Mesendoderm (in vitro differentiated cells): ENCODE measurements around the gene MPC1.

Experiments
- DNase-seq: peaks from one replicate; pipeline ENCODE4 v3.0.0; 2013
- H2AK5ac ChIP-seq: 2 replicates; pipeline ENCODE4 v1.6.1; 2013; ENCODE audit warnings: low read length, inconsistent platforms
- H2BK120ac ChIP-seq: 2 replicates; pipeline ENCODE4 v1.6.1; 2013; ENCODE audit warnings: low read depth, mild to moderate bottlenecking, low read length, moderate library complexity, mixed read lengths
- H2BK15ac ChIP-seq: replicated peaks from 2 replicates; pipeline ENCODE4 v1.6.1; 2013; ENCODE audit warnings: low read depth, mild to moderate bottlenecking, moderate library complexity
- H2BK5ac ChIP-seq: 2 replicates; pipeline ENCODE4 v1.6.1; 2013; ENCODE audit warnings: low read length, inconsistent platforms
- H3K18ac ChIP-seq: 2 replicates; pipeline ENCODE4 v1.6.1; 2013; ENCODE audit warnings: mild to moderate bottlenecking, low read length, mixed read lengths
- H3K23ac ChIP-seq: one replicate; pipeline ENCODE4 v1.6.1; 2013; ENCODE audit warnings: low read length
- H3K27ac ChIP-seq: 2 replicates; pipeline ENCODE4 v1.5.1; 2013; ENCODE audit warnings: low read depth, mild to moderate bottlenecking, inconsistent platforms, low read length, moderate library complexity
- H3K27me3 ChIP-seq: 2 replicates; pipeline ENCODE4 v1.6.1; 2013; ENCODE audit warnings: low read length, control low read depth, mild to moderate bottlenecking, inconsistent platforms; ENCODE audit not compliant: insufficient read depth, poor library complexity
- H3K36me3 ChIP-seq: 2 replicates; pipeline ENCODE4 v1.6.1; 2013; ENCODE audit warnings: low read length, inconsistent platforms; ENCODE audit not compliant: control insufficient read depth, insufficient read depth
- H3K4ac ChIP-seq: one replicate; pipeline ENCODE4 v1.6.1; 2013; ENCODE audit warnings: low read depth, mild to moderate bottlenecking, low read length, moderate library complexity
- H3K4me1 ChIP-seq: 2 replicates; pipeline ENCODE4 v1.6.1; 2013; ENCODE audit warnings: low read depth, low read length, inconsistent platforms; ENCODE audit not compliant: control insufficient read depth
- H3K4me2 ChIP-seq: 2 replicates; pipeline ENCODE4 v1.6.1; 2013; ENCODE audit warnings: low read length
- H3K4me3 ChIP-seq: 2 replicates; pipeline ENCODE4 v1.5.1; 2013; ENCODE audit warnings: mild to moderate bottlenecking, low read length
- H3K56ac ChIP-seq: one replicate; pipeline ENCODE4 v1.6.1; 2013; ENCODE audit warnings: low read length
- H3K79me1 ChIP-seq: 2 replicates; pipeline ENCODE4 v1.6.1; 2013; ENCODE audit warnings: low read length, inconsistent platforms
- H3K79me2 ChIP-seq: 2 replicates; pipeline ENCODE4 v1.6.1; 2013; ENCODE audit warnings: mild to moderate bottlenecking, low read length; ENCODE audit not compliant: control insufficient read depth, insufficient read depth
- H3K9ac ChIP-seq: 2 replicates; pipeline ENCODE4 v1.6.1; 2013; ENCODE audit warnings: low read length, inconsistent platforms
- H4K5ac ChIP-seq: one replicate; pipeline ENCODE4 v1.6.1; 2013; ENCODE audit warnings: low read length
- H4K8ac ChIP-seq: one replicate; pipeline ENCODE4 v1.6.1; 2013; ENCODE audit warnings: low read depth, mild to moderate bottlenecking, control low read depth, low read length, moderate library complexity
- WGBS: extraction: QIAGEN DNeasy Blood & Tissue Kit; methylation state at CpG from one replicate; pipeline ENCODE4 v1.1.7; 2013; ENCODE audit warnings: low lambda C conversion rate, missing lambda C conversion rate; ENCODE audit not compliant: insufficient coverage; ENCODE audit errors: extremely low coverage; 5-methylcytosine and 5-hydroxymethylcytosine counted together

MPC1 gene

DNA sequence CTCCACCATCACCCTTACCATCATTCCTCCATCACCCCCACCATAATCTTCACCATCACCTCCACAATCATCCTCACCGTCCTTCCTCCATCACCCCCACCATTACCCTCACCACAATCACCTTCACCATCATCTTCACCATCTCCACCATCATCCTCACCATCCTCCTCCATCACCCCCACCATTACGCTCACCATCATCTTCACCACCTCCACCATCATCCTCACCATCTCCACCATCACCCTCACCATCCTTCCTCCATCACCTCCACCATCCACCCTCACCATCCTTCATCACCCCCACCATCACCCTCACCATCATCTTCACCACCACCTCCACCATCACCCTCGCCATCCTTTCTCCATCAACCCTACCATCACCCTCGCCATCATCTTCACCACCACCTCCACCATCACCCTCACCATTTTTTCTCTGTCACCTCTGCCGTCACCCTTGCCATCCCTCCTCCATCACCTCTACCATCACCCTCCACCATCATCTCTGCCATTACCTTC, 33.1 kb upstream of the MPC1 start:
- no peak overlapping the region for H4K5ac ChIP-seq
- no peak overlapping the region for H3K27ac ChIP-seq
- no peak overlapping the region for H3K4me2 ChIP-seq
- no peak overlapping the region for H3K4me3 ChIP-seq
- no peaks in the 10 kb centered on the region for H3K4me1 ChIP-seq
- no peak overlapping the region for H2BK15ac ChIP-seq
- H3K4ac ChIP-seq, result no peak overlapping the region
- no peaks in the 10 kb centered on the region for H3K27me3 ChIP-seq
- no peak overlapping the region for H2BK5ac ChIP-seq
- H2BK120ac ChIP-seq, result no peak overlapping the region
- no peak overlapping the region for H3K9ac ChIP-seq
- peaks cover 2% of the 10 kb centered on the region for H3K36me3 ChIP-seq
- no peaks in the 10 kb centered on the region for H3K79me2 ChIP-seq
- H3K23ac ChIP-seq, result no peak overlapping the region
- no peak overlapping the region for H3K18ac ChIP-seq
- no peak for DNase-seq
- 100% methylated on average over 3 of the region's 5 CpGs for WGBS
- no peak overlapping the region for H2AK5ac ChIP-seq
- no peak overlapping the region for H4K8ac ChIP-seq
- H3K79me1 ChIP-seq, result no peaks in the 10 kb centered on the region
- H3K56ac ChIP-seq, result no peak overlapping the region

DNA sequence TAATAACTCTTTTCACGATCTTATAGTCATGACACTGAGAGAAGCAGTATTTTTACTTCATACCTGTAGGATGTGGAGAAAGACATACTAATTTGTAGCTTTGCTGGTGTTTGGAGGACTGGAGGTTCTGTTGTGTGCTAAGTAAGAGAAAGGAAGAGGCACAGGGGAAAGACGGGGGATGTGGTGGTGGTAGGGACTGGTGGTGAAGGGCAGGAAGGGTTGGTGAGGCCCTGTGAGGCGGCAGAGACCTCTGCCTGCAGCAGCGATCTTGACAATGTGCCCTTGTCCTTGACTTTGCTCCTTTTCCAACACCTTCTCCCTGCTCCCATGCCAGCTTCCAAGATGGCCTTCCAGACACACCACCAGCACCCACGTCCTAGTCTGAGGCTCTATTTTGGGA, 32.6 kb upstream of the MPC1 start:
- Histone ChIP-seq H3K4ac (no peak overlapping the region), H3K79me1 (no peaks in the 10 kb centered on the region), H3K23ac (no peak overlapping the region), H3K56ac (no peak overlapping the region), H3K36me3 (peaks cover 2% of the 10 kb centered on the region), H2AK5ac (no peak overlapping the region), H2BK120ac (no peak overlapping the region), H3K9ac (no peak overlapping the region), H4K5ac (no peak overlapping the region), H3K27me3 (no peaks in the 10 kb centered on the region), H3K18ac (no peak overlapping the region), H3K4me2 (no peak overlapping the region), H2BK5ac (no peak overlapping the region), H3K4me1 (no peaks in the 10 kb centered on the region), H3K79me2 (no peaks in the 10 kb centered on the region), H2BK15ac (no peak overlapping the region), H3K27ac (no peak overlapping the region), H3K4me3 (no peak overlapping the region), H4K8ac (no peak overlapping the region)
- no CpG with 5 or more reads among the region's 5 CpGs for WGBS
- no peak for DNase-seq

DNA sequence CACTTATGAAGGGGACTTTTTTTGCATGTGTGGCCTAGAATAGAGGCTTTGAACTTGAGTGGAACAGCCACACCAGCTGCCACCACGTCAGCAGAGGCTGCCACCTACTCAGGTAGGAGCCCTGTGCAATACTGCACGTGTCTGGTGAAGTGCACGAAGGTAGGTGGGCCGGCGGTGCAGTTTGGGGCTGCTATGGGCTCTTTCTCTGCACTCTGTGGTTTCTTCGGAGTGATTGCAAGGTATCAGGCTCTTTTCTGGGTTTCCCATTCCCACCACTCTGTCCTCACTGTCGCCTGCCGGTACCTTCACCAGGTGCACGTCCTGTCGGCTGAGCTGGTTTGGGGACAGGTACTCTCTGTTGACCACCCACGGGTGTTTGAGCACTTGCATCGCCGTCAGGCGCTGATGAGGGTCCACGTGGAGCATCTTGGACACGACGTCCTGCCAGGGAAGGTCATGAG, 30.8 kb upstream of the MPC1 start:
- Histone ChIP-seq H2BK5ac (no peak overlapping the region), H3K27me3 (no peaks in the 10 kb centered on the region), H3K27ac (no peak overlapping the region), H3K79me1 (no peaks in the 10 kb centered on the region), H2AK5ac (no peak overlapping the region), H3K23ac (no peak overlapping the region), H3K79me2 (no peaks in the 10 kb centered on the region), H3K56ac (no peak overlapping the region), H3K9ac (no peak overlapping the region), H3K4me1 (no peaks in the 10 kb centered on the region), H3K4me3 (no peak overlapping the region), H4K5ac (no peak overlapping the region), H3K18ac (no peak overlapping the region), H3K4ac (no peak overlapping the region), H3K36me3 (no peaks in the 10 kb centered on the region), H4K8ac (no peak overlapping the region), H2BK120ac (no peak overlapping the region), H2BK15ac (no peak overlapping the region), H3K4me2 (no peak overlapping the region)
- WGBS, result no CpG with 5 or more reads among the region's 17 CpGs
- DNase-seq, result no peak

DNA sequence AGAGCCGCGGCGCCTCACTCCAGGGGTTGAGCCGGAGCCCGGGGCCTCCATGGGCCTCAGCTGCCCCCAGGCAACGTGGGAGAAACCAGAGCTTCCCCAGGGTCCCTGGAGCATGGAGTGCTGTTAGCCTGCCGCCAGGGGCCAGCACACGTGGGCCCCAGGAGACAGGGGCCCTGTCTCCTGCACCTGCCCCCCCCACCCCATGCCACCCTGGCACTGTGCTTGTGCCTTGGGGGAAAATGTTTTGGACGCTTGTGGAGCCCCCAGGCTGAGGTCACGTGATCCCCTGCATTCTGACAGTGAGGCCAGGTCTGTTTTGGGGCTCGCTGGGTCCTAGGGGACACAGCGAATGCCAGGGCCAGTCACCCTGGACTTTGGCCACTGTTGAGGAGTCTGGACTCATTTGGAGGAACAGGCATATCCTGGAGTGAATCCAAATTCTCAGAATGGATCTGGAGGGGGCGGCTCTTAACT, 30.2 kb upstream of the MPC1 start:
- Histone ChIP-seq H4K5ac (no peak overlapping the region), H3K36me3 (no peaks in the 10 kb centered on the region), H3K18ac (no peak overlapping the region), H4K8ac (no peak overlapping the region), H3K4me2 (no peak overlapping the region), H2BK120ac (no peak overlapping the region), H3K79me1 (no peaks in the 10 kb centered on the region), H2BK15ac (no peak overlapping the region), H3K9ac (no peak overlapping the region), H3K4me1 (no peaks in the 10 kb centered on the region), H3K4ac (no peak overlapping the region), H3K27me3 (no peaks in the 10 kb centered on the region), H2AK5ac (no peak overlapping the region), H3K23ac (no peak overlapping the region), H3K4me3 (no peak overlapping the region), H3K27ac (no peak overlapping the region), H2BK5ac (no peak overlapping the region), H3K56ac (no peak overlapping the region), H3K79me2 (no peaks in the 10 kb centered on the region)
- WGBS, result no CpG with 5 or more reads among the region's 13 CpGs
- DNase-seq, result no peak

DNA sequence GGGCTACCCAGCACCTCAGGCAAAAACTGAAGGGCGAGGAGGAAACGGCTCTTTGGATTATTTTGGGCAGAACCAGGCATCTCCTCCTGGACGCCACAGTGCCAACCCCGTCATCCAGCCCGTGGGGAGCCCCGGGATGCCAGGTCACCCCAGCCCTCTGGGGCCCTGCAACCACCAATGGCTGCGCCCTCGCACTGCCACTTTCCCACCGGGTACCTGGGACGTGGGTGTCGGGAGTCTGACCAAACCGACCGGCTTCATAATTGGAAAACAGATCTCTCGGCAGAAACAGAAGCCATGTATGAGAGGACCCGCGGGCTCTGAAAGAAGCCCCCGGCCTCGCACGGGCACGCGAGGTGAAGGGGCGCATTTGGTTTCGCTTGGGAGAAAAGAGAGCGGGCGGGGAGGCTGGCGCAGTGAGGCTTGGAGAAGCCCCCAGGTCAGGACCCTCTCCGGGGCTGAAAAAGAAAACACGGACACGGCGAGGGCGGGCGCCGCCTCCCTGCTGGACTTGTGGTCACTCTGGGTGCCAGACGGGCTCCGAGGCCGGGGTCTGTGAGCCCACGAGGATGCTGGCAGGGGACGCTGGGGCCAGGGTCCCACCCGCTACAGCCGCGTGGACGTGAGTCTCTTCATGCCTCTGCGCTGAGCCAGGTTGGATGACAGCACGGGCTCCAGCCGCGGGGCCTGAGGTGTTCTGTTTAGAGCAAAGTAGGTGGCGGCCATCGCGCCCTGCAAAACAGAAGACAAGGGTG, 29.6 kb upstream of the MPC1 start:
- Histone ChIP-seq H2BK15ac (no peak overlapping the region), H3K27me3 (no peaks in the 10 kb centered on the region), H3K36me3 (no peaks in the 10 kb centered on the region), H3K4ac (no peak overlapping the region), H3K18ac (no peak overlapping the region), H3K4me2 (no peak overlapping the region), H3K79me2 (no peaks in the 10 kb centered on the region), H4K5ac (no peak overlapping the region), H3K4me3 (no peak overlapping the region), H3K23ac (no peak overlapping the region), H2BK120ac (no peak overlapping the region), H3K56ac (no peak overlapping the region), H3K79me1 (no peaks in the 10 kb centered on the region), H3K4me1 (no peaks in the 10 kb centered on the region), H3K9ac (no peak overlapping the region), H3K27ac (no peak overlapping the region), H4K8ac (no peak overlapping the region), H2BK5ac (no peak overlapping the region), H2AK5ac (no peak overlapping the region)
- WGBS, result no CpG with 5 or more reads among the region's 49 CpGs
- DNase-seq, result no peak
